Measurements from ENCODE around the gene CHCHD10.
"Not testable (repeated sequence)": the region's sequence is repeated elsewhere in the genome, so short reads cannot be mapped to it uniquely, and the experiment has no call there.

Gene CHCHD10

GRCh38 chr22:23744001-23744400 is 23.8 kb downstream of the CHCHD10 start:
- DNase-seq = no peak

- no peak for DNase-seq
Measured at GRCh38 chr22:23743303-23743705, 24.5 kb downstream of the CHCHD10 start.

GRCh38 chr22:23742505-23743264 is 25.1 kb downstream of the CHCHD10 start:
- DNase-seq = no peak

- no peak for DNase-seq
Measured at GRCh38 chr22:23737696-23738095, 30.1 kb downstream of the CHCHD10 start.

- not testable (repeated sequence) for DNase-seq
Measured at GRCh38 chr22:23728108-23728507, 39.7 kb downstream of the CHCHD10 start.

- DNase-seq = no peak
Measured at GRCh38 chr22:23722724-23723123, 45.0 kb downstream of the CHCHD10 start.

- no peak for DNase-seq
Measured at GRCh38 chr22:23722160-23722559, 45.6 kb downstream of the CHCHD10 start.

- DNase-seq = no peak
Measured at GRCh38 chr22:23720855-23721254, 46.9 kb downstream of the CHCHD10 start.

- DNase-seq = no peak
Measured at GRCh38 chr22:23718371-23719165, 49.2 kb downstream of the CHCHD10 start.

- DNase-seq = peak; percentile 68
Measured at GRCh38 chr22:23716811-23717801, 50.7 kb downstream of the CHCHD10 start.
